Inflammatory macrophage treated with lipopolysaccharide for 4 hours (primary cell): Measurements from ENCODE around the gene NPHS1.
A peak's percentile ranks its signal among the peaks of the same experiment; 100 is the strongest.
"Not testable (repeated sequence)": the region's sequence is repeated elsewhere in the genome, so short reads cannot be mapped to it uniquely, and the experiment has no call there.

Source experiments
- DNase-seq: peaks from one replicate; pipeline ENCODE4 v3.0.0-alpha.2; 2020

The NPHS1 gene

GRCh38 chr19:35852029-35852780, at the start of gene NPHS1:
NPHS1 (minus strand) TSS chr19:35852504; CDS start chr19:35851837, 667 bp downstream.
- DNase-seq: no peak

GRCh38 chr19:35901055-35901644, 48.8 kb upstream of the NPHS1 start:
- DNase-seq: peak; percentile 41

- DNase-seq: peak; percentile 85
These were observed 47.4 kb upstream of the NPHS1 start for GRCh38 chr19:35899547-35900214.

GRCh38 chr19:35898499-35898809, 46.1 kb upstream of the NPHS1 start:
- DNase-seq: no peak

GRCh38 chr19:35897706-35898451, 45.6 kb upstream of the NPHS1 start:
- DNase-seq: no peak

- DNase-seq: no peak
These were observed 44.3 kb upstream of the NPHS1 start for GRCh38 chr19:35896643-35897040.

GRCh38 chr19:35895911-35896642, 43.8 kb upstream of the NPHS1 start:
- DNase-seq: no peak

- no peak for DNase-seq
These were observed 42.0 kb upstream of the NPHS1 start for GRCh38 chr19:35894342-35894741.

- not testable (repeated sequence) for DNase-seq
These were observed 39.5 kb upstream of the NPHS1 start for GRCh38 chr19:35891819-35892218.

- no peak for DNase-seq
These were observed 37.9 kb upstream of the NPHS1 start for GRCh38 chr19:35890113-35890650.

- DNase-seq: no peak
These were observed 37.2 kb upstream of the NPHS1 start for GRCh38 chr19:35889370-35890112.

- DNase-seq: no peak
These were observed 36.1 kb upstream of the NPHS1 start for GRCh38 chr19:35888398-35888797.

GRCh38 chr19:35887197-35887596, 34.9 kb upstream of the NPHS1 start:
- no peak for DNase-seq

GRCh38 chr19:35885904-35886303, 33.6 kb upstream of the NPHS1 start:
- no peak for DNase-seq

GRCh38 chr19:35885225-35885738, 33.0 kb upstream of the NPHS1 start:
- DNase-seq: no peak

GRCh38 chr19:35883882-35884281, 31.6 kb upstream of the NPHS1 start:
- DNase-seq: no peak

GRCh38 chr19:35882114-35882832, 30.0 kb upstream of the NPHS1 start:
- DNase-seq: peak; percentile 70

- DNase-seq: peak; percentile 94
These were observed 27.5 kb upstream of the NPHS1 start for GRCh38 chr19:35879770-35880317.

GRCh38 chr19:35879068-35879467, 26.8 kb upstream of the NPHS1 start:
- no peak for DNase-seq

- no peak for DNase-seq
These were observed 22.2 kb upstream of the NPHS1 start for GRCh38 chr19:35874392-35874930.
